Renal cortical epithelial cell (primary cell): Measurements from ENCODE around the gene TRAT1. TPM values are rescaled to one million over a fixed set of nuclear protein-coding genes. Genes with fewer than 3 reads are reported as not detected.
A peak's percentile ranks its signal among the peaks of the same experiment; 100 is the strongest.
"Not testable (repeated sequence)": the region's sequence is repeated elsewhere in the genome, so short reads cannot be mapped to it uniquely, and the experiment has no call there.

ENCODE experiments used
- DNase-seq: peaks from one replicate; pipeline ENCODE4 v3.0.0-alpha.2; 2011; ENCODE audit warnings: low read depth
- total RNA-seq: library from RNA; depleted of rRNA; stranded (reverse); fragments of >200 nt; gene quantifications from 2 replicates; pipeline ENCODE4 v1.2.3, GENCODE V29; 2014

The TRAT1 gene, protein sequence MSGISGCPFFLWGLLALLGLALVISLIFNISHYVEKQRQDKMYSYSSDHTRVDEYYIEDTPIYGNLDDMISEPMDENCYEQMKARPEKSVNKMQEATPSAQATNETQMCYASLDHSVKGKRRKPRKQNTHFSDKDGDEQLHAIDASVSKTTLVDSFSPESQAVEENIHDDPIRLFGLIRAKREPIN
- total RNA-seq, result not detected in 2 replicates

GRCh38 chr3:108822123-108822897 is at the start of gene TRAT1:
TRAT1 (plus strand) TSS chr3:108822786; CDS start chr3:108822928, 142 bp downstream.
- DNase-seq, result no peak

DNA sequence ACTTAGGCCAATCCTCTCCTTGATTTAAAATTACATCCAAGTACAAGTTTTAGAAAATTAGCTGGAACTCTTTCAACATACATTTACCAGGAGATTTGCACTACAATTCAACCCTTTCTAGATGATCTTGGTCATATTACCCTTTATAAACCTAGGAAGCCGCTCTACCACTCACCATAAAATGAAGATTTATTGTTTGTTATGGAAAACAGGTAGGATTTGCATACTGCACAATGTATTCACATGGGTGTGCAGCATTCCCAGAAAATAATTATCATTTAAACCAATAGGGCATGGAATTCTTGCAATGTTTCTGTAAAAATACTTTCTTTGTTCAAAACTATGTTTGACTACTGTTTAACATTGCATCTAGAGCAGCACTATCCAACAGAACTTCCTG is 46.9 kb upstream of the TRAT1 start:
- no peak for DNase-seq

DNA sequence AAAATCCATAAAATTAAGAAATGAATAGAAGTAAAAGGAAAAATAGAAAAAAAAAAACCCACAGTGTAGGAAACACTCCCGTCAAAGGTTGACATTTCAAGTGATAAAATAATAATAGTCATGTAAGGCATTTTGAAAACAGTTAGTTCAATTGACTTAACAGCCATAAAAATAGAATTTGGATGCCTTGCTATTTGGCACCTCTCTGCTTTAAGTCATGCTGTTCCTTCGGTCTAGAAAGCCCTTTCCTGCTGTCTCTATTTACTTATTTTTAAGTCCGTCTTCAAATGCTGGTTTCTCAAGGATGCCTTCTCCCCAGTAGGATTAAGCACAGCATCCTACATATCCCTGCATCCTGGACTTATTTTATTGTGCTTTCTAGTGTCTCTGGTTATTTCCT is 43.1 kb upstream of the TRAT1 start:
- DNase-seq, result no peak

DNA sequence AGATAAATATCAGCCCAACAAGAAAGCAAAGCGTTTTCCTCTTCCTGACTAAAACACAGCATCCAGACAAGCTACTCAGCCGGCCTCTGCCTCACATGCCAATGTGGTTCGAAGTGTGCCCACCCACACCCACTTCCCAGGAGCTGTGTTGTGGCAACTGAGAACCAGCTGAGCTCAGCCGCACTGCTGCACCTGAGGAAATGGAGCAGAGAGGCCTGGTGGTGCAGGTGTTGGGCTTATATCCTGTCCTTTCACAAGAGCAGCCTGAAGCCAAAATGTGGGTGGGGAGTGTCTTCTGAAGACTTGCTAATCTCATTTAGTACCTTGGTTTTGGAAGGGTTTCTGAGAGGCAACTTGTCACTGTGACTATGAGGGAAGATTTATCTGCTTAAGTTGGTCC is 42.4 kb upstream of the TRAT1 start:
- no peak for DNase-seq

- DNase-seq, result no peak
Measured at GRCh38 chr3:108791473-108791872, 31.1 kb upstream of the TRAT1 start.

- peak; percentile 87 for DNase-seq
Measured at GRCh38 chr3:108804437-108804836, 18.1 kb upstream of the TRAT1 start.

- DNase-seq, result no peak
Measured at GRCh38 chr3:108804966-108805365, 17.6 kb upstream of the TRAT1 start.

- no peak for DNase-seq
Measured at GRCh38 chr3:108806316-108806715, 16.3 kb upstream of the TRAT1 start.

GRCh38 chr3:108818404-108818803 is 4.2 kb upstream of the TRAT1 start:
- DNase-seq, result peak; percentile 65

DNA sequence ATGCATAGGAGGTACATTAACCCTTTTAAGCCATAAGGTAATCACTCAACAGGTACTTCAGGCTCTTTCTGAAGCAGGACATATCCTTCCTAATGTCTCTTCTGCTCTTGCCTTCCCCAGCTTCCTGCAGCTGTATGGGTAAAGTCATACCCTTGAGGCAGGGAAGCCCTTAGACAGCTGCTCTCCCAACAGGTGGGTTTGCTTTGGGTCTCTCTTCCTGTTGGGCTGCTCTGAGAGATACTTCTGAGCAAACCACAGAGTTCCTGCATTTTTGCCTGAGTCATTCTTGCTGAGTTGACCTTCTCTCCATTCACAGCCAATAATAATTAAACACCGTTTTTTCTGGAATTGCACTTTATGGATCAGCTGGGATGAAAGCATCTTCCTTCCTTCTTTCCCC is 2.0 kb upstream of the TRAT1 start:
- DNase-seq, result no peak

DNA sequence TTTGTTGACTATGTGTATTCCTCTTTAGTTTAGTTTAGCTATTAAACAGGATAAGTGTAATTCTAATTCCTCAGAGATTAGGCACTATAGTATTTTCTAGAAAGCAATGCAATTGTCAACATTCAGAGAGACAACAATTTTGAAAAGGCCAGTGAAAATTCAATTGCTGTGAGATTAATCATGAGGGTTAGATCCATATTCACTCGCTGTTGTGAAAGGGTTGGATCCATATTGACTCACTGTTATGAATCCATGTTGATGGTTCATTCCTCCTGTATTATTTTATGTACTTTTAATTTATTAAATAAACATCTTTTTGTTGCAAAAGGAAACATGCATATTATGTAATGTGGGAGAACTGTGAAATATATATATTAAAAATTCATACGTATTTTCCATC is 641 bp downstream of the TRAT1 start:
- no peak for DNase-seq

GRCh38 chr3:108823803-108824202 is 1.2 kb downstream of the TRAT1 start:
- not testable (repeated sequence) for DNase-seq

GRCh38 chr3:108826309-108827187 is 4.0 kb downstream of the TRAT1 start:
- no peak for DNase-seq

DNA sequence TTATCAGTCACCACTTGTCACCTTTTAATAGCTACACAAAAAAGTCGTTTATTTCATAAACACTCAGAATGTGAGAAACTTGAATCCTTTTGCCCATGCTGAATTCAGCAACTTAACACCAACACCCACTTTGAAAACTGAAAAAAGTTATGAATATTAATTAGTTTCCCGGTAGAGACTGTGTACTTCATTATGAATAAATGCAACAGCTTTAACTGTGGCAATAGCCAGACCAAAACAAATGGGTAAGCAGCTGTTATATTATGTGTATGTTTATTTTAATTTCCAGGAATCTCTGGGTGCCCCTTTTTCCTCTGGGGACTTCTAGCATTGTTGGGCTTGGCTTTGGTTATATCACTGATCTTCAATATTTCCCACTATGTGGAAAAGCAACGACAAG is 7.8 kb downstream of the TRAT1 start:
- no peak for DNase-seq

DNA sequence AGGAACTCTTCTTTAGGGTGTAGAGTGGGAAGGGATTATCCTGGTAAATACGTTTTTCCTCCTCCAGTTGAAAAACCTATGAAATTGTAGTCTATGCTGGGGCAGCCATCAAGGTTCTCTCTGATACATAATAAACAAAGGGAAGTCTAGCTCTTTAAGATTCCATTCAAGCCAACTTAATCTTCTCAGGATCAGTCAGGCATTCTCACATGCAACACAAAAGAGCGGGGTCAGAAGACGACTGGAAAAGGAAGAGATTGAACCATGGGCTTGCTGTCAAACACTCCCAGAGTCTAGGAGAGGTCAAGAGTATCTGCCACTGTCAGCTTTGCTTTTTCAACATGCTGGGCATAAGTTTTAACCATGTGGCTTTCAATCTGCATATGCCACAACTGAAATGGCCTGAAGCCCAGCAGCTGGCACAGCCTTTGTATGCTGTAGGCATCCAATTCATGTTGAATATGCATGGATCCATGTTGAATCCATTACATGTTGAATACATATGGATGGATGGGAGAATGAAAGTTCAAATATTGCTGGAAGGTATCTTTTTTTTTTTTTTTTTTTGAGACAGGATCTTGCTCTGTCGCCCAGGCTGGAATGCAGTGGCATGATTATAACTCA is 8.5 kb downstream of the TRAT1 start:
- DNase-seq, result no peak

GRCh38 chr3:108833611-108834010 is 11.0 kb downstream of the TRAT1 start:
- DNase-seq, result no peak

DNA sequence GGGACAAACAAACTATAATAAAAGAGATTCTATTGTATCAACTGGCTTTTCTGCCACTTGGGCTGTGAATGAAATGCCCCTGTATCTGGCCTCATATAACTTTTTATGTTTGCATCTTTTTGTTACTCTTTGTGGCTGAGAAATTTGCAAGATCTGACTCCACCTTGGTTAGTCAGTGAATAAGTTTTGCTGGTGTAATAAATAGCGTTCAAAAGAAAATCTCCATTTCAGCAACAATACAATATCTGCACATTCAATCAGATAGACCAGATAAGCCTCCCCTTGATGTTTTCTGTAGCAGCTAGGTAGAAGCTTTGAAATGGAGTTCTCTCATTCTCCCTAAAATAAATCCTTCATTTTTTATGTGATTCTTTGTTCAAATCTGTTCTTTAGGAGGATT is 12.0 kb downstream of the TRAT1 start:
- DNase-seq, result no peak

DNA sequence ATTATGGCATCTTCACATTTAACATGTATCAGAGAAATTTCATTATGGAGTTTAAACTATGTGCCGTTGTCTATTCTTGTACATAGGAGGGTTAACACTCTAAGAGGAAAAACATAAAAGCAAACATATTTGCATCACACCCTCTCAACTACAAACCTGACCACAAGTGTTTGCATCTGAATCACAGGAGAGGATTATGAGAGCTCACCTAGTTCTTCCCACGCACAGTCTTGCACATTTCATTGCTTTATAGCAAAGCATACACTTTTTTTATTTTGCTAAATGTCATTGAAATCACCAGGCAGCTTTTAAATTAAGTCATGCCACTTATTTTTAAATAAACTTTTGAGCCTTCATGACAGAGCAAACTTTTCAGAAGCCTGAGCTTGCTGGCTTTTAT is 12.5 kb downstream of the TRAT1 start:
- DNase-seq, result no peak

- no peak for DNase-seq
Measured at GRCh38 chr3:108838436-108838835, 15.8 kb downstream of the TRAT1 start.

GRCh38 chr3:108845709-108846293 is 23.2 kb downstream of the TRAT1 start:
- DNase-seq, result no peak

DNA sequence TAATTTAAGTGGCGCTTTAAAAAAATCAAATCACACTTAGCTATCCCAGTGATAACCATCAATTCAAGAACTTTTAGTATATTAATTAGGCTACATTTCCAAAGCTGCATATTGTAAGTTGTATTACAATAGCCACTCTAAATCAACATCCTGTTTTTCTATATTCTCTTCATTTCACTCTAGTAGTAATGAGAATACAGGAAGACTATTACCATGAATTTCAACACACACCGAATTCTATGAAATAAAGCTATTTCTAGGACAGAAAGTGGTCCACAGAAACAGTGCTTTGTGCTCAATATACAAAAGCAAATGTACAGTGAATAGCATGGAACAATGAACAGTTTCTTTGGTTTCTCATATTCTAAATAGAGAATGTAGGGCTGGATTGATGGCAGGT is 24.6 kb downstream of the TRAT1 start:
- no peak for DNase-seq

DNA sequence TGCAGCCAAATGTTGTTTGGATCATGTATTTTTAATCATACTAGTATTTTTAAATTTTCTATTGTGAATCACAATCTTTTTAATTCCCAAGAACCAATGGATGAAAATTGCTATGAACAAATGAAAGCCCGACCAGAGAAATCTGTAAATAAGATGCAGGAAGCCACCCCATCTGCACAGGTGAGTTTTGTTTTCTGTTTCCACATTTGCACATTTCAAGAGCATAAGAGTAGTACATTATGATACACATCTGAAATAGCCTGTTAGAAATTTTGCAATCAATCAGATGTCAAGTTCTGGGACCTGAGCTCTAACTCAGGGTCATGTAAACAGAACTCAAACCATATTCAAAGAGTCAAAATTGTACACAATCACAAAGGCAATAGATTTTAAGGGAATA is 26.5 kb downstream of the TRAT1 start:
- DNase-seq, result no peak
